Mesodermal cell (in vitro differentiated cells): ENCODE measurements around the gene PTPRF.

Source experiments
- H3K27ac ChIP-seq: 2 replicates; pipeline ENCODE4 v1.7.0; 2013; ENCODE audit warnings: mild to moderate bottlenecking, low read depth, low read length, moderate library complexity; ENCODE audit not compliant: severe bottlenecking
- H3K36me3 ChIP-seq: 2 replicates; pipeline ENCODE4 v1.7.1; 2013; ENCODE audit warnings: mild to moderate bottlenecking, low read length, moderate library complexity; ENCODE audit not compliant: control insufficient read depth, insufficient read depth
- H3K4me1 ChIP-seq: one replicate; pipeline ENCODE4 v1.7.1; 2013; ENCODE audit warnings: mild to moderate bottlenecking, low read length; ENCODE audit not compliant: insufficient read depth, control insufficient read depth, poor library complexity, severe bottlenecking
- H3K4me3 ChIP-seq: 2 replicates; pipeline ENCODE4 v1.7.0; 2013; ENCODE audit warnings: low read length, control low read depth, mild to moderate bottlenecking; ENCODE audit not compliant: insufficient read depth, poor library complexity, severe bottlenecking; ENCODE audit errors: extremely low read depth
- H3K9me3 ChIP-seq: 2 replicates; pipeline ENCODE4 v1.7.1; 2013; ENCODE audit warnings: mild to moderate bottlenecking, low read length, moderate library complexity; ENCODE audit not compliant: control insufficient read depth
- WGBS, 2 experiments: methylation state at CpG; one replicate each; pipeline ENCODE4 v1.1.5; 2013; ENCODE audit warnings: missing lambda C conversion rate in 2 of 2; ENCODE audit not compliant: insufficient coverage in 2 of 2; 5-methylcytosine and 5-hydroxymethylcytosine counted together

Gene PTPRF

DNA sequence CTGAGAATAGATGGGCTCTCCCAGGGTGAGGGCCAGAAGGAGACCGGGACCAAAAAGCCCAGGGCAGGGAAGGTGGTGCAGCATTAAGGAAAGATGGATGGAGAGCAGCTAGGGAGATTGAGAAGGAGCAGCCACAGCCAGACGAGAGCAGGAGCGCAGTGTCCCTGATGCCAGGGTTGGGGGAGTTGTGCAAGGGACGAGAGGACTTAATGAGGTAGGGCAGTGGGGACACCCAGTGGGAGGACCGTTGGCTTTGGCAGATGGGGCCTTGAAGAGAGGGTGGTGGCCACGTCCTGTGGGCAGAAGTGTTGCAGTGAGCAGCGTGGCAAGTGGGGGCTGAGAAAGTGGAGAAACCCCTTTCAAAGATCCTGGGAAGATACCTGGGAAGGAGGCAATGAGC lies 81.3 kb downstream of the PTPRF start:
- Histone ChIP-seq H3K9me3 (no peaks in the 10 kb centered on the region), H3K36me3 (peaks cover 89% of the 10 kb centered on the region), H3K4me3 (no peak overlapping the region), H3K27ac (no peak overlapping the region), H3K4me1 (no peaks in the 10 kb centered on the region)
- WGBS, 2 experiments, result 85 to 92% methylated on average over 7 of the region's 7 CpGs

GRCh38 chr1:43612406-43612805 lies 81.7 kb downstream of the PTPRF start:
- no peak overlapping the region for H3K27ac ChIP-seq
- no peak overlapping the region for H3K4me3 ChIP-seq
- 87 to 93% methylated on average over 12 to 13 of the region's 15 CpGs for WGBS, 2 experiments
- H3K4me1 ChIP-seq, result no peaks in the 10 kb centered on the region
- H3K36me3 ChIP-seq, result peaks cover 90% of the 10 kb centered on the region
- H3K9me3 ChIP-seq, result no peaks in the 10 kb centered on the region

DNA sequence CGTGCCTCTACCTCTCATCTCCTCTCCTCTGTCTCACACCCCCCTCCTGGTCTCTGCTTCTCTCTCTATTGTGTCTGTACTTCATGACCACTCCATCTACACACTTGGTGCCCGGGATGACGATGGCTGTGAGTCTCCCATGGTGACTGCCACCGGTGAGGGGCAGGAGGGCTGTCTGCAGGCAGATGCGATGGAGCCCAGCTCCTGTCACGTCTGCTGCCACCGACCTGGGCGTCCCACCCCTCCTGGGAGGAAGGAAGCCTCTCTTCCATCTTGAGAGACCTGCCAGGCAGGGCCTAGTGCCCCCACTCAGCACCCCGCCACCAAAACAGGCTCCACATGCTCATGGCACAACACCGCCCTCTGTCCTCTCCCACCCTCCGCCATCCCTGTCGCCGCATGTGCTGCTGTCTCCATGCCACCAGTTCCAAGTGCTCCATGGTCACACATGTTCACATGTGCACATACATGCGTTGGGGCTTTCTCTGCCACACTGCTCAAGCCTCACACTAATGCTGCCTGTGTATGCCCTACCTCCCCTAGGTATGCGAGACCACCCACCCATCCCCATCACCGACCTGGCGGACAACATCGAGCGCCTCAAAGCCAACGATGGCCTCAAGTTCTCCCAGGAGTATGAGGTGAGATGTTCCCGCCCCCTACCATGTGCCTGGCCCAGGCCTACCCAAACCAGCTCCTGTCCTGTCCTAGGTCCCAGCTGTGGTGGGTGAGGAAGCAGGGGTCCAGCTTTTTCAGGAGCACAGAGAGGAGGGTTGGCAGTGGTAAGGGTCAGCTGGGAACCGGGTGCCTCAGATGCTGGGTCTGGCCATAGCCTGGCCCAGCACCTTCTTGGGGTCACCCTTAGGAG lies 82.6 kb downstream of the PTPRF start:
- H3K36me3 ChIP-seq, result peaks cover 90% of the 10 kb centered on the region
- H3K27ac ChIP-seq, result no peak overlapping the region
- no peaks in the 10 kb centered on the region for H3K4me1 ChIP-seq
- no peak overlapping the region for H3K4me3 ChIP-seq
- no peaks in the 10 kb centered on the region for H3K9me3 ChIP-seq
- WGBS, 2 experiments, result 95 to 96% methylated on average over 13 to 17 of the region's 22 CpGs

DNA sequence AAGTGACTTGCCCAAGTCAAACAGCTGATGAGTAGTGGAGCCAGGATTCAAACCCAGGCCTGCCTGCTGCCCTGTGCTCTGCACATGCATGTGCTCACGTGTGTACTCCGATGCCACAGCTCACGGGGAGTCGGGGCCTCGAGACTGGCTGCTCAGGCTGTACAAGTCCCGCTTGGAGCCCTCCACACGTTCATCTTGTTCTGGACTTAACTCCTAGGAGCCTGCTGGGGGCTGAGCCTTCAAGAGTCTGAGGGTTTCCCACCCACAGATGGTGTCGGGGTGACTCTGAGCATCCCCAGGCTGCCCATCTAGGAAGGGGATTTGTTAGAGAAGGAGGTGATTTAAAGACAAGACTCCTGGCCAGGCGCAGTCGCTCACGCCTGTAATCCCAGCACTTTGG lies 83.5 kb downstream of the PTPRF start:
- Histone ChIP-seq H3K4me1 (no peaks in the 10 kb centered on the region), H3K36me3 (peaks cover 88% of the 10 kb centered on the region), H3K4me3 (no peak overlapping the region), H3K9me3 (no peaks in the 10 kb centered on the region), H3K27ac (no peak overlapping the region)
- 97 to 98% methylated on average over 11 of the region's 11 CpGs for WGBS, 2 experiments

- Histone ChIP-seq H3K4me1 (no peaks in the 10 kb centered on the region), H3K4me3 (no peak overlapping the region), H3K9me3 (no peaks in the 10 kb centered on the region), H3K27ac (no peak overlapping the region), H3K36me3 (peaks cover 89% of the 10 kb centered on the region)
- 95 to 98% methylated on average over 3 to 6 of the region's 6 CpGs for WGBS, 2 experiments
Measured at GRCh38 chr1:43614891-43615290, 84.2 kb downstream of the PTPRF start.

DNA sequence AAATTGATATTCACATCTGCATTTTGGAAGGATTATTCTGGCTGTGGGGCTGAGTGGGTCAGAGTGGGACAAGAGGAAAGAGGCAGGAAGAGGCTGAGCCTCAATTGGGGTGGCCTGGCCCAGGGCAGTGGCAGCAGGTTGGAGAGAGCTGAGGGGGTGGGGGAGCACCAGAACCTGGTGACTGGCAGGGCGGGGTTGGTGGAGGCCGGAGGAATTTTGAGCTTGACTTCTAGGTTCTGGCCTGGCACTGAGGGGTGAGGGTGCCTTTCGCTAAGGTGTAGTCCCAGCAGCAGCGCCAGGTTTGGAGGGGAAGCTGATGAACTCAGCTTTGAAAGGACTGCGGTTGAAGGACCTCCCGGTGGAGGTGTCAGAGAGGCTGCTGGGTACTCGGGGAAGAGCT lies 85.7 kb downstream of the PTPRF start:
- 94 to 97% methylated on average over 7 of the region's 7 CpGs for WGBS, 2 experiments
- no peak overlapping the region for H3K4me3 ChIP-seq
- H3K9me3 ChIP-seq, result no peaks in the 10 kb centered on the region
- H3K4me1 ChIP-seq, result no peaks in the 10 kb centered on the region
- H3K36me3 ChIP-seq, result peaks cover 91% of the 10 kb centered on the region
- H3K27ac ChIP-seq, result no peak overlapping the region

DNA sequence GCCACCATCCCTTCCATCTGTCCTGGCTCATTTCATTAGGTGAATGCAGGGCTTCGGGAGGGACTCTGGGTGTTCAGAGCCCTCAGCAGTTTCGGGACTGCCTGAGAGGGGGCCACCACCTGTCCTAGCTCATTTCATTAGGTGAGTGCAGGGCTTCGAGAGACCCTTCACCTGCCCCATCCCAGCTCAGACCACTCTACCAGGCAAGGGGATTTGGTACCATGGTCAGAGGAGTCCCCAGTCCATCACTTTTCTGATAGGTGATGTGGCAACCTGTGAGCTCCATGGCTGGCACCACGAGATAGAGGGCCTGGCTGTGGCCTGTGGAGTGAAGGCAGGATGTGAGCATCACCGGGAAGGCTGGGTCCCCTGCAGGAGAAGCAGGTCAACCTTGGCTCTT lies 86.3 kb downstream of the PTPRF start:
- H3K27ac ChIP-seq, result no peak overlapping the region
- 91 to 100% methylated on average over 3 of the region's 5 CpGs for WGBS, 2 experiments

GRCh38 chr1:43617668-43618067 lies 87.0 kb downstream of the PTPRF start:
- 96 to 99% methylated on average over 12 to 13 of the region's 14 CpGs for WGBS, 2 experiments
- H3K36me3 ChIP-seq, result peaks cover 92% of the 10 kb centered on the region

More for the DNA sequence above, 86.3 kb downstream of the PTPRF start:
- Histone ChIP-seq H3K4me1 (no peaks in the 10 kb centered on the region), H3K36me3 (peaks cover 90% of the 10 kb centered on the region), H3K9me3 (no peaks in the 10 kb centered on the region), H3K4me3 (no peak overlapping the region)

DNA sequence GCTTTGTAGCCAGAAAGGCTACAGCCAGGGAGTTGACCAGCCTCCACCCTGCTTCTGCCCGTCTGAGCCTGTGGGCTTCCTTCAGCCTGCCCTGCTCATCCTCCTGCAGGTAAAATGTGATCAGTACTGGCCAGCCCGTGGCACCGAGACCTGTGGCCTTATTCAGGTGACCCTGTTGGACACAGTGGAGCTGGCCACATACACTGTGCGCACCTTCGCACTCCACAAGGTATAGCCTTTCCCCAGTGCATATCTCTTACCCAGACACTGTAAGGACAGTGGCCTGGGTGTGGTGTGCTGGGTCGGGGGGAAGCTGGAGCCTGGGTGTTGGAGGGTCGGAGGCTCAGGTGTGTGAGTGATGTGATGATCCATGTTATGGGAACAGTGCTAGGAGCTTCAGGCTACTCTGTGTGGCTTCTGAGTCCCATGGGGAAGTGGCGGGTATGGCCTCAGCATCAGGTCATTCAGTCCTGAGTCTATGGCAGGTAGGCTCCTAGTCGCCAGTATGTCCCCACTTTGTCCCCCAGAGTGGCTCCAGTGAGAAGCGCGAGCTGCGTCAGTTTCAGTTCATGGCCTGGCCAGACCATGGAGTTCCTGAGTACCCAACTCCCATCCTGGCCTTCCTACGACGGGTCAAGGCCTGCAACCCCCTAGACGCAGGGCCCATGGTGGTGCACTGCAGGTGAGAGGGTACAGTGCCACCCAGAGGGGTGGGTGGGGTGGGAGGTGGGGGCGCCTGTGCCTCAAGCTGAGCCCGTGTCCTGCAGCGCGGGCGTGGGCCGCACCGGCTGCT lies 88.0 kb downstream of the PTPRF start:
- no peak overlapping the region for H3K27ac ChIP-seq
- peaks cover 91% of the 10 kb centered on the region for H3K36me3 ChIP-seq
- 93 to 95% methylated on average over 18 to 19 of the region's 22 CpGs for WGBS, 2 experiments
- H3K4me1 ChIP-seq, result no peaks in the 10 kb centered on the region
- no peaks in the 10 kb centered on the region for H3K9me3 ChIP-seq
- no peak overlapping the region for H3K4me3 ChIP-seq

More at GRCh38 chr1:43617668-43618067, 87.0 kb downstream of the PTPRF start:
- Histone ChIP-seq H3K4me1 (no peaks in the 10 kb centered on the region), H3K27ac (no peak overlapping the region), H3K4me3 (no peak overlapping the region), H3K9me3 (no peaks in the 10 kb centered on the region)

- Histone ChIP-seq H3K27ac (no peak overlapping the region), H3K9me3 (no peaks in the 10 kb centered on the region), H3K4me3 (no peak overlapping the region), H3K36me3 (peaks cover 91% of the 10 kb centered on the region), H3K4me1 (no peaks in the 10 kb centered on the region)
- 93 to 97% methylated on average over 20 to 21 of the region's 21 CpGs for WGBS, 2 experiments
Measured at GRCh38 chr1:43619314-43619790, 88.7 kb downstream of the PTPRF start.
